CD4-positive, alpha-beta T cell treated with Interleukin-2 at 100 ng/mL for 4 hours (primary cell): ENCODE results near the gene RGS3.
"Not testable (repeated sequence)": the region's sequence is repeated elsewhere in the genome, so short reads cannot be mapped to it uniquely, and the experiment has no call there.

ENCODE experiments used
- DNase-seq: peaks from one replicate; pipeline ENCODE4 v3.0.0-alpha.2; 2020; ENCODE audit warnings: low spot score

RGS3 gene

GRCh38 chr9:113635586-113635985 lies 172.1 kb downstream of the RGS3 start:
- DNase-seq = no peak

- no peak for DNase-seq
These were observed 172.6 kb downstream of the RGS3 start for GRCh38 chr9:113636165-113636564.

GRCh38 chr9:113636693-113637092 lies 173.2 kb downstream of the RGS3 start:
- no peak for DNase-seq

- DNase-seq = no peak
These were observed 175.0 kb downstream of the RGS3 start for GRCh38 chr9:113638490-113638889.

- no peak for DNase-seq
These were observed 175.4 kb downstream of the RGS3 start for GRCh38 chr9:113638897-113639296.

- DNase-seq = not testable (repeated sequence)
These were observed 176.0 kb downstream of the RGS3 start for GRCh38 chr9:113639411-113639970.

GRCh38 chr9:113640418-113640817 lies 176.9 kb downstream of the RGS3 start:
- no peak for DNase-seq

- no peak for DNase-seq
These were observed 177.8 kb downstream of the RGS3 start for GRCh38 chr9:113641100-113641885.

GRCh38 chr9:113644321-113644720 lies 180.8 kb downstream of the RGS3 start:
- DNase-seq = no peak

- DNase-seq = no peak
These were observed 181.9 kb downstream of the RGS3 start for GRCh38 chr9:113645227-113645977.

- no peak for DNase-seq
These were observed 182.4 kb downstream of the RGS3 start for GRCh38 chr9:113645978-113646253.

GRCh38 chr9:113646491-113646890 lies 183.0 kb downstream of the RGS3 start:
- DNase-seq = no peak
